Measurements from ENCODE around the gene TBC1D3B.
"Not testable (repeated sequence)": the region's sequence is repeated elsewhere in the genome, so short reads cannot be mapped to it uniquely, and the experiment has no call there.

The TBC1D3B gene

DNA sequence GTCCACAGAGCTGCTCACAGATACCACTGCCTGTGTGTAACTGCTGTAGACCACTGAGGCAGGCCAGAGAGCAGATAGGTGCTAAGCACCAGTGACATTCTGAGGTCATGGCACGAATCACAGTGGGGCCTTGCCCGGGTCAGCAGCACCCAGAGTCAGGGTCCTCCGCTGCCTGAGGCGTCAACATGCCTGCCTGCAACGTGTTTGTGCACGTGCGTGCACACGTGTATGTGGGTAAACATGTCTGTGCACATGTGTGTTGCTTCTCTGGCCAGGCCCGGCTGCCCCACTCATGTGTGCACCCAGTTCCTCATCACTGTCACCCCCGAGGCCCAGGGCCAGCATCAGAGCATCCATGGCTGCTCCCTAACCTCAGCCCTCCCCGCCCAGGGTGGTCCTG lies at the start of gene TBC1D3B:
TSS of gene TBC1D3B (minus strand) at position 101 of the 400 bp plus-strand sequence. CDS start 1,586 bp downstream, outside the sequence.
- not testable (repeated sequence) for DNase-seq (ENCODE audit: low read depth in 2 of 3, low spot score in 1 of 3)

DNA sequence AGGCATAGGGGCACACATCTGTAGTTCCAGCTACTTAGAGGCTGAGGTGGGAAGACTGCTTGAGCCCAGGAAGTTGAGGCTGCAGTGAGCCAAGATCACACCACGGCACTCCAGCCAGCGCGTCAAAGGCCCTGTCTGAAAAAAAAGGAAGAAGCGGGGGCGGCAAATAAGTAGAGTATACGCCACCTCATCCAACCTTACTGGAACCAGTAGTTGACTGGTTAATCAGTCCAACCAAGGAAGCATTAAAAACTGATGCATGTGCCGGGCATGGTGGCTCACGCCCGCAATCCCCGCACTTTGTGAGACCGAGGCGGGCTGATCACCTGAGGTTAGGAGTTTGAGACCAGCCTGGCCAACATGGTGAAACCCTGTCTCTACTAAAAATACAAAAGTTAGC lies 46.5 kb upstream of the TBC1D3B start:
- DNase-seq (ENCODE audit: low read depth in 2 of 3, low spot score in 1 of 3), result not testable (repeated sequence)

DNA sequence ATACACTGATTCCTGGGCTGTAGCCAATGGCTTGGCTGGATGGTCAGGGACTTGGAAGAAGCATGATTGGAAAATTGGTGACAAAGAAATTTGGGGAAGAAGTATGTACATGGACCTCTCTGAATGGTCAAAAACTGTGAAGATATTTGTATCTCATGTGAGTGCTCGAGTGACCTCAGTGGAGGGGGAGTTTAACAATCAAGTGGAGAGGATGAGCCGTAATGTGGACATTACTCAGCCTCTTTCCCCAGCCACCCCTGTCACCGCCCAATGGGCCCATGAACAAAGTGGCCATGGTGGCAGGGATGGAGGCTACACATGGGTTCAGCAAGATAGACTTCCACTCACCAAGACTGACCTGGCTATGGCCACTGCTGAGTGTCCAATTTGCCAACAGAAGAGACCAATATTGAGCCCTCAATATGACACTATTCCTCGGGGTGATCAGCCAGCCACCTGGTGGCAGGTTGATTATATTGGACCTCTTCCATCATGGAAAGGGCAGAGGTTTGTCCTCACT lies 45.2 kb upstream of the TBC1D3B start:
- not testable (repeated sequence) for DNase-seq (ENCODE audit: low read depth in 2 of 3, low spot score in 1 of 3)

DNA sequence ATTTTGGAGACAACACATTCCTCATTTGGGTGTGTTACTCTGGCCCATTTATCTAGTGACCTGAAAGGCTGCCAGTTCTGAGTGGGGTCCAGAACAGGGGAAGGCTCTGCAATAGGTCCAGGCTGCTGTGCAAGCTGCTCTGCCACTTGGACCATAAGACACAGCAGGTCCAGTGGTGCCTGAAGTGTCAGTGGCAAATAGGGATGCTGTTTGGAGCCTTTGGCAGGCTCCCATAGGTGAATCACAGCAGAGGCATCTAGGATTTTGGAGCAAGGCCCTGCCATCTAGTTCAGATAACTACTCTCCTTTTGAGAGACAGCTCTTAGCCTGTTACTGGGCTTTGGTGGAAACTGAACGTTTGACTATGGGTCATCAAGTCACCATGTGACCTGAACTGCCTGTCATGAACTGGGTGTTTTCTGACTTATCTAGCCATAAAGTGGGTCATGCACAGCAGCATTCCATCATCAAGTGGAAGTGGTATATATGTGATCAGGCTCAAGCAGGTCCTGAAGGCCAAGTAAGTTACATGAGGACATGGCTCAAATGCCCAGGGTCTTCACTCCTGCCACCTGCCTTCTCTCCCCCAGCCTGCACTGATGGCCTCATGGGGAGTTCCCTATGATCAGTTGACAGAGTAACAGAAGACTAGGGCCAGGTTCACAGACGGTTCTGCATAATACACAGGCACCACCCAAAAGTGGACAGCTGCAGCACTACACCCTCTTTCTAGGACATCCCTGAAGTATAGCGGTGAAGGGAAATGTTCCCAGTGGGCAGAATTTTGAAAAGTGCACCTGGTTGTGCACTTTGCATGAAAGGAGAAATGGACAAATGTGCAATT lies 44.5 kb upstream of the TBC1D3B start:
- DNase-seq (ENCODE audit: low read depth in 2 of 3, low spot score in 1 of 3), result not testable (repeated sequence)

DNA sequence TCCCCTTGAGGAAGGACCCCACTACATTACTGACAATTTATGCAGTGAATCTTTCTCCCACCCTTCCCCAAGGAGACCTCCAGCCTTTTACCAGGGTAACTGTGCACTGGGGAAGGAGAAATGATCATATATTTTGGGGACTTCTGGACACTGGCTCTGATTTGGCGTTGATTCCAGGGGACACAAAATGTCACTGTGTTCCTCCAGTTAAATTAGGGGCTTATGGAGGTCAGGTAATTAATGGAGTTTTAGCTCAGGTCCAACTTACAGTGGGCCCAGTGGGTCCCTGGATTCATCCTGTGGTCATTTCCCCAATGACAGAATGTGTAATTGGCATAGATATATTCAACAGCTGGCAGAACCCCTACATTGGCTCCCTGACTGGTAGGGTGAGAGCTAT lies 43.1 kb upstream of the TBC1D3B start:
- DNase-seq (ENCODE audit: low read depth in 2 of 3, low spot score in 1 of 3), result not testable (repeated sequence)

DNA sequence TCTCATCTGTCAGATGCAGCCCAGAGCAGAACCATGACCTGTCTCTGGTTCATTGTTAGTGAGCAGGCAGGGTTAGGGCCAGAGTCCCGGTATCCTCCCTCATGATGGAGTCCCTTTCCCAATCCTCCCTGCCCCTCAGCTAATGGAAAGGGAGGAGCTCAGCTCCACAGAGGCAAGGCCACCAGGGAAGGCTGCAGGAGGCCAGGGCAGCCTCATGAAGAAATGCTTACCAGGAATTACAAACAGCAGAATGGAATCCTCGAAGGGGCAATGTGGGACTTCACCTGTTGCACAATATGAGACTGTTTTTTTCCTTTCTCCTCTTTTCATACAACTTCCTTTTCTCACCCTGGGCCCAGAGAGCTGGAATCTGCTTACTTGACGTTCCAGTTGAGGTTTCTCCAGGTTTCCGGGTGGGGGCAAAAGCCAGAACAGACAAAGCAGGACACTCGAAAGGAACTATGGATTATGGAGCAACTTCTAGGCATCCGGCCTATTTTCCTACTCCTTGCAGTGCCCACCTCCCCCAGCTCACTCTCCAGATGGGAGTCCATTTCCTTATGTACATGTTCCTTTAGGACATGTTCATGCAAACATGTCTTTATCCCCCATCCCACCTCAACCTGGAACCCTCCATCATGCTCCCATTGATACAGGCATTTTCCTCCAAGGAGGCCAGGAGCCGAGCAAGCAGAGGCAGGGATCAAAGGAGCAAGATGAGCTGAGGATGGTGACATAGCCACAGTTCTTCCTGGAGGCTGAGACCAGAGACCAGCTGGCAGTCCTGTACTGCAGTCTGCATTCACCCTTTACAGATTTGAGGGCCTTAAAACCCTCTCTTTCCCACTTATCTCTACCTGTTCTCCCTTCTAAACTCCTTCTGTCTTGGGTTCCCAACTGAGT lies 39.2 kb upstream of the TBC1D3B start:
- DNase-seq (ENCODE audit: low read depth in 2 of 3, low spot score in 1 of 3), result not testable (repeated sequence)

DNA sequence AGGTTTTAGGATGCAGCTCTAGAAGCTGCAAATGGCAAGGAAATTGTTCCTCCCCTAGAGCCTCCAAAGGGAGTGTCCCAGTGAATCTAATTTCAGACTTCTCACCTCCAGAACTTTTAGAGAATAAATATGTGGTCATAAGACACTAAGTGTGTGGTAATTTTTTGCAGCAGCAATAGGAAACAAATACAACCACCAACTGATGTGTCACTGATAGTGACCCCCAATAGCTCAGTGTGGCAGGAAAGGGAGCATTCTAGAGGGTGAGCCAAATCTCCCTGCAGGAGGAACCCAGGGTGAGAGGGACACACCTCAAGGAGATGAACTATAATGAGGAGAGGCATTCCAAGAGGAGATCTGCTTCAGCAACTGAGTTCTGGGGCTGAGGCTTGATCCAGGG lies 38.5 kb upstream of the TBC1D3B start:
- DNase-seq (ENCODE audit: low read depth in 2 of 3, low spot score in 1 of 3), result no peak

DNA sequence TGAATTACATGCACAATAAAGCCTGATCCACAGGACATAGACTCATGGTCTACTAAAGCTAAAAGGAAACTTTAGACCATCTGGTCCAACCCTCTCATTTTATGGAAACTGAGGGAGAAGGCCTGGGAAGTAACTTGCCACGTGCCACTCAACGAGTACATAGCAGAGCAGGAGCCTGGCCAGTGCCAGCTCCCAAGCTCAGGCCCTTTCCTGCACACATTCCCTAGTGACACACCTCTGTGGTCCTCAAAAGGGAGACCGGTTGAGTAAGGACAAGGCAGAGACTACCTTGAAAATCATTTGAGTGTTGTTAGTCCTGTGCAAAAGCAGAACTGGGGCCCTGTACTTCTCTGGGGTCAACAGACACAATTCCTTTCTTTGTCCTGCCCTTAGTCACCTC lies 37.3 kb upstream of the TBC1D3B start:
- DNase-seq (ENCODE audit: low read depth in 2 of 3, low spot score in 1 of 3), result no peak

DNA sequence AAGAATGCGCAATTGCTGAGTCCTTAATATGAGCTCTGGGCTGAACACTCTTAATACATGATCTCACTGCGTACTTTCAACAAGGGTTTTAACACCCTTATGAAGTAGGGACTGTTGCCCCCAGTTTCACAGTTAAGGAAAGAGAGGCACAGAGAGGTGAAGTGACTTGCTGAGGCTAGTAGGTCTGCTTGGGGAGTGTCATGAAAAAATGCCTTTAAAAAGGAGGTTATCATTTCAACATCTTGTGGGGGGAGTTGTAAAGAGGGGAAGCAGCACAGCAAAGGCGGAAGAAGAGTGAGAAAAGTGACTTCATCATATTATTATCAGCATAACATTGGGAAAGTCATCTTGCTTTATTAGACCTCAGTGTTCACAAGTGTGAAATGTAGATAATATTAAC lies 36.5 kb upstream of the TBC1D3B start:
- DNase-seq (ENCODE audit: low read depth in 2 of 3, low spot score in 1 of 3), result no peak

DNA sequence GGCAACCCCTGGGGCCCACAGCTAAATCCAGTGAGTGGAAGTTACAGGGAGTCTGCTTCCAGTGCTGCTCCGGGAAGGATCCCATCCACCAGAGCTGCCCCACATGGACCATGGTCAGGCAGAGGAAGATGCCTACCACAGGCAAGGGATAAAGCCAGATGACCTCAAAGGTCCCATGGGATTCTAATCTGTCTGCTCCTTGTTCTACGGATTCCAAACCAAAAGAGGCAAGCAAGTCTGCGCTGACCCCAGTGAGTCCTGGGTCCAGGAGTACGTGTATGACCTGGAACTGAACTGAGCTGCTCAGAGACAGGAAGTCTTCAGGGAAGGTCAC lies 35.8 kb upstream of the TBC1D3B start:
- DNase-seq (ENCODE audit: low read depth in 2 of 3, low spot score in 1 of 3), result no peak

DNA sequence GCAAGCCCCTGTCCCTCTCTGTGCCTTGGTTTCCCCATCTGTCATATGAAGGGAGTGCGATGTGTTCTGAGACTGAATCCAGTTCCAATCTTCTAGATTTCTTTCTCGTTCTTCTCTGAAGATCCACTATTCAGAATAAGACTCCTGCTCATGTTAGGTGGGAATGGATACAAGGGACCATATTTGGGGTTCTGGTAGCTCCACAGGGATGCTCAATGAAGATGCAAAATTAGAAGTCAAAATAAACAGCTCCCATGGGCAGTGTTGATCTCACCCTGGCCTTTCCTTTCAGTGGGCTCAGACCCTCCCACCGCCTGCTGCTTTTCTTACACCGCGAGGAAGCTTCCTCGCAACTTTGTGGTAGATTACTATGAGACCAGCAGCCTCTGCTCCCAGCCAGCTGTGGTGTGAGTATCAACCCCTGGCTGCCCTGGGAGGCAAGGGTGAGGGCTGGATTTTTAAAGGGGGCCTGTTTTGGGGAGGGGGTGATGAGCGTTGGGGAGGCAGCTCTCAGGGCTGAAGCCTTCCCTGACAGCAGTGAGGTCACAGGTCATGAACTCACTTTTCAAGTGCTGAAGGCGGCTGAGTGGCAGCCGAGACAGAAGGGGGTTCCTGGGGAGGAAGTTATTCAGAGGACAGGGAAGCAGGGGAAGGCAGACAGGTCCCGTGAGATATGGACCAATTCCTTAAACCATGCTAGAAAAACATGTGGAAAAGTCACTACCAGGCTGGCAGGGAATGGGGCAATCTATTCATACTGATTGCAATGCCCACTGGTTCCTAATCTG lies 35.2 kb upstream of the TBC1D3B start:
- DNase-seq (ENCODE audit: low read depth in 2 of 3, low spot score in 1 of 3), result not testable (repeated sequence)

DNA sequence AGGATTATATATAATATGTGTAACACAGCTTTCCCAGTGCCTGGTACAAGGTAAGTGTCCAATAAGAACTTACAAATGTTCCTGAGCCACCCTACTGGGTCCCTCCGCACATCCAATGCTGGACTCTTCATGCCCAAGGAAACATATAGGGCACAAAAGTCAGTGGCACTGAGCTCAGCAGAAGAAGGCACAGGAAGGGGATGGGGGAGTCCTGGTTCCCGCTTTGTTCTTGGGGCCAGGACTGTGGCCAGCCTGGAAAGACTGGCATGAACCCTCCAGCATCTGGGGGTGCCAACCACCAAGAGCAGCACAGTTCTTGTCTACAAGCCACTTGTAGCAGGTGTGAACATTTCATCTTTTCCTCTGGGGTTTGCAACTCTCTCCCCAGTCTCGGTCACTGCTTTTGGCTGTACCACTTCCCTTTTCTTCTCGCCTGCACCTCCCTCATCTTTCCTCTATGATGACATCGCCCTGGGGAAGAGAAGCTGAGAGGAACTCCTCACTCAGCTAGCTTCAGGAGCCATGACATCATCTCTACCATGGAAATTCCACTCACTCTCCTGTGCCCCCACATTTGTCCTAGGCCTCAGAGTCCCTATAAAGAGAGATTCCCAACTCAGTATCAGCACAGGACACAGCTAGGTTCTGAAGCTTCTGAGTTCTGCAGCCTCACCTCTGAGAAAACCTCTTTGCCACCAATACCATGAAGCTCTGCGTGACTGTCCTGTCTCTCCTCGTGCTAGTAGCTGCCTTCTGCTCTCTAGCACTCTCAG lies 34.2 kb upstream of the TBC1D3B start, which contains the start of gene CCL4L2:
TSS of gene CCL4L2 (plus strand) at position 625 of the 773 bp plus-strand sequence.
- DNase-seq (ENCODE audit: low read depth in 2 of 3, low spot score in 1 of 3), result not testable (repeated sequence)

DNA sequence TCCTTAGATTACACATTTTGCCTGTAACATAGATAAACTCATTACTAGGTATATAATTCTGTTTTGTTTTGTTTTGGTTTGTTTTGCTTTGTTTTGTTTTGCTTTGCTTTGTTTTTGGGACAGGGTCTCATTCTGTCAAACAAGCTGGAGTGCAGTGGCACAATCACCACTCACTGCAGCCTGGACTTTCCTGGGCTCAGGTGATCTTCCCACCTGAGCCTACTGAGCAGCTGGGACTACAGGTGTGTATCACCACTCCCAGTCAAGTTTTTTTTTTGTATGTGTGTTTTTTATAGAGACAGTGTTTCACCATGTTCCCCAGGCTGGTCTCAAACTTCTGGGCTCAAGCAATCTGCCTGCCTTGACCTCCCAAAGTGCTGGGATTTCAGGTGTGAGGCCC lies 33.1 kb upstream of the TBC1D3B start:
- no peak for DNase-seq (ENCODE audit: low read depth in 2 of 3, low spot score in 1 of 3)

DNA sequence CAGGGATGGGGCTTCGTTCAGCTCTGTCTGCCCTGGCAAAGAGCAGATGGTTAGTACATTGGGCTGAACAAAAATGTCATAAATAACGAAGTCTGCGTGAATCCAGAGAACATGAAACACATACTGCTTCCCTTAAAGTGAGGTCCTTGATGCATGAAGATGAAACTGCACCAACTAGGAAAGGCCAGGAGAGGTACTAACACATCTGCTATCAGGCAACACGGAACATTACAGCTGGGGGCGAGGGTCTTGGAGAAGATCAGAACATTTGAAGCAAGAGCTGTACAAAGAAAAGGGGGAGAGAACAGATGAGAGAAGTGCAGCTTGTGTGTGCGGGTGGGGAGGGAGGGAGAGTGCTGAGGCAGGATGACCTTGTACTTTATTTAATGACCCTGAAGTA lies 30.9 kb upstream of the TBC1D3B start:
- DNase-seq (ENCODE audit: low read depth in 2 of 3, low spot score in 1 of 3), result not testable (repeated sequence)

DNA sequence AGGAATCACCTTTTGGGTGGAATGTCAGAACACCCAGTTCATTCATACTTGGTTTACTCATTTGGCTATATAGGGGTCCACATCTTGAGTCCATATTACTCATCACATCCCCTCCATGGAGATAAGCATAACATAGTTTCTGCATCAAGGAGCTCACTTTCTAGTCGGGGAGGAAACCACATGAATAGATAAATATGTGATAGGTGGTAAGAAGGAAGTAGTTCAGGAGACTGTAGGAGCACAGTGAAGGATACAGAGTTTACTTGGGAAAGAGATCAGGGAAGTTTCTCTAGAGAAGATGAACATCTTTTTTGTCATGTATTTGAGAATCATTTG lies 30.0 kb upstream of the TBC1D3B start:
- not testable (repeated sequence) for DNase-seq (ENCODE audit: low read depth in 2 of 3, low spot score in 1 of 3)

DNA sequence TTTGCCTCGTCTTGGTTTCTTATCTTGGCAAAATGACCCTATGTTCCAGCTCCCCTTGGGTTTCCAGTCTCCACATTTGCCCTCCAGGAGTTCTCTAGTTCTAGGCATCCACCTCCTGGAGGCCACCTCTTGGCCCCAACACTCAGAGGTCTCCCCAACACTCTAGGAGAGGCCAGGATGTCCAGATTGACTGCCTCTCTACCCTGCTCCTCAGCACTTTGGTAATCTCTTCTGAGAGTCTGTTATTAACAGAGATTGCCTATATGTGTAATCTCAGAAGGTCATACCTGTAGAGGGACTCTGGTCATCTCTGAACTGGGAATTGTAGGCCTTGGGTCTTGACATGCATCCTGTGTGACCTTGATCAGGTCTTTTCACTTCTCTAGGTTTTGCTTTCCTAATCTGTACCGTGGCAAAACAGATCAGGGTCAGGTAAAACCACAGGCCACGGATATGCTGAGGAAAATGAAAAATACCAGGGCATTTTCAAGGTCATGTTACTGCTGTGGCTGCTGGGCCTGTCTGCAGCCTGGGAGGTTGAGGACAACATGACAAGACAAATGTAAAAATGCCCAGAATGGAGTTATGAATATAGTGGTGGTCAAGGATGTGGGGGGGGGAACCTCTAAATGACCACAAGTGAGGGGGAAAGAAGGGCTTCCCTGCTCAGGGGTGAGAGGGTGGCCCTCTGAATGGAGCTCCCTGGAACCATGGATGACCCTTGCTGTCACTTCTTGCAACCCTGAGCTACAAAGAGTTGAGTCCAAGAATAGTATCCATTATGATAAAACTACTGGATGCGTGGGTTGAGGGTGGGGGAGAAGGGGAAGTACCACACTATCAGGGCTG lies 29.4 kb upstream of the TBC1D3B start:
- no peak for DNase-seq (ENCODE audit: low read depth in 2 of 3, low spot score in 1 of 3)

DNA sequence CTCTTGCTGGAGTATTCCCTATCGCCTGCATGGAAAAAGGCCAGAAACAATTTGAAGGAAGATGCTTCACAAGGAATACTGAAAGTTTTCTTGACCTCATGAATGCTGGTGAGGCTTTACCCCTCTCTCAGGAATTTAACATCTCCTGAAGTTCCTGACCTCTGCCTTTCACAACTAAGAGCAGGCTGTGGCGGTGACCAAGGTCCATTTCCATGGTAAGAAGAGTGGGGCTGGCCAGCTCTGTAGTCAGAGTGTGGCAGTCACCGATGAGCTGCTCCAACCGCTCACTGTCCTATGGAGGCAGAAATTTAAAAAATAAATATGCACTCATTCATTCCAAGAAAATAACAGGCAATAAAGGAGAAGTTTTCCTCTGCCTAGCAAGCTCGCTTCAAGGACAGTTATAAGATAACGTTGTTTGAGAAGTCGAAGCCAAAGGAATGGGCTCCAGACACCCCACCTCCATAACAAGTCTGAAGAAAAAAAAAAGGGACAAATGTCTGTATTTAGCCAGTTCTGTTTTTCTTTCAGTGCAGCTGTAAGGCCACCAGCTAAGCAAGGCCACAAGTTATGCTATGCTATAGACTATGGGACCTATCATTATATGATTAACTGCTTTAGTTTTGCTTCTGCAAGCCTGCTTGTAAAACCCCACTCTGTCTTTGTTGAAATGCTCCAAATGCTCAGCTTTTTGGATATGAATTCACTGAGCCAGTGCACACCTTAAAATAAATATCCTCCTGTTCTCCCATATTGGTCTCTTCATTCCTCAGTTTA lies 28.5 kb upstream of the TBC1D3B start:
- DNase-seq (ENCODE audit: low read depth in 2 of 3, low spot score in 1 of 3), result no peak

DNA sequence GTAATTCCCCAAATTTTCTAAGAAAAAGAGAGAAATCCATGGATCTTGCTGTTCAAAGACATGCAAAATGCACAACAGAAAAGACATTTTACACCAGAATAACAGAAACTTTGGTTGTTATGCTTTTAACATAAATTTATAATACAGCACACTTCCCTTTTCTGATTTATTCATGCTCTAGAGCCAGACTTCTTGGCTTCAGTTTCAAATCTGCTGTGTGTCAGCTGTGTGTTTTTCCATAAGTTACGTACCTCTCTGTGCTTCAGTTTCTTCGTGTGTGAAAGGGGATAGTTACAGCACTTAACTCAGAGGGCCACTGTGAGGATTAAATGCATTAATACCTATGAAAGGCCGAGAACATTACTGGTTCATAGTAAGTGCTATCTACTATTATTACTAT lies 26.9 kb upstream of the TBC1D3B start:
- no peak for DNase-seq (ENCODE audit: low read depth in 2 of 3, low spot score in 1 of 3)

DNA sequence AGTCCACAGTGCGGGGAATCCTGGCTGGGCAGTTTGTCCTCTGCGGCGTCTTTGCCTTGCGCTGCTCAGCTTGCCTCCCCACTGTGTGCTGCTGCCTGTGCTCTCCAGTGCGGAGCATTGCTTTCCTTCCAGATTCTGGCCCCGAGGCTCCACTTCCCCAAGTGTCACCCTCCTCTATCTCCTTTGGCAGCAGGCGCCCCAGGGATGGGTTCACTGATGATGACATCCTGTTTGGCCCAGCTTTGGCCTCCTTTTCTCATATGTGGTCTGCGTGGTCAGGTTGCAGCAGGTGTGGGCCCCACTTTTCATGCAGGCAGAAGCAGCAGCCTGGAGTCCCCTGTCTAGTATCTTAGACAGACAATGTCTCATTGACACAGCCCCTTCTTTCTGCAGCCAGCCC lies 25.1 kb upstream of the TBC1D3B start:
- DNase-seq (ENCODE audit: low read depth in 2 of 3, low spot score in 1 of 3), result not testable (repeated sequence)
